ENCODE measurements around the gene MTHFD1L. TPM values are rescaled to one million over a fixed set of nuclear protein-coding genes. Genes with fewer than 3 reads are reported as not detected.
"Not testable (repeated sequence)": the region's sequence is repeated elsewhere in the genome, so short reads cannot be mapped to it uniquely, and the experiment has no call there.

The MTHFD1L gene
- total RNA-seq, 1 experiment from 2014 or later: 32.0 TPM

DNA sequence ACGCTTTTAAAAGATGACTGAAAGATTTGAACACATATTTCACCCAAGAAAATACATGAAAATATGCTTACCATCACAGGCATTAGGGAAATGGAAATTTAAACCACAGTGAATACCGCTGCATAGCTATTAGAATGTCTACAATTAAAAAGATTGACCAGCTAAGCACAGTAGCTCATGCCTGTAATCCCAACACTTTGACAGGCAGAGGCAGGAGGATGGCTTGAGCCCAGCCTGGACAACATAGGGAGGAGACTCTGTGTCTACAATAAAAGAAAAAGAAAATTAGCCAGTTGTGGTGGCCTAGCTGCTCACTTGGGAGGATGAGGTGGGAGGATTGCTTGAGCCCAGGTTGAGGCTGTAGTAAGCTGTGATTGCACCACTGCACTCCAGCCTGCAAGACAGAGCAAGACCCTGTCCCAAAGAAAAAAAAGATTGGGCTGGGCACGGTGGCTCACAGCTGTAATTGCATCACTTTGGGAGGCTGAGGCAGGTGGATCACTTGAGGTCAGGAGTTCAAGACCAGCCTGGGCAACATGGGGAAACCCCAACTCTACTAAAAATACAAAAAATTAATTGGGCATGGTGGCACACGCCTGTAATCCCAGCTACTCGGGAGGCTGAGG is 210.5 kb downstream of the MTHFD1L start:
- no peak for DNase-seq (ENCODE audit: low read depth, low spot score)
- in situ Hi-C loops (cut with HindIII; ENCODE audit: low pct_unique_long_range_greater_than_20kb, low sequenced_read_pairs): no loop called here

DNA sequence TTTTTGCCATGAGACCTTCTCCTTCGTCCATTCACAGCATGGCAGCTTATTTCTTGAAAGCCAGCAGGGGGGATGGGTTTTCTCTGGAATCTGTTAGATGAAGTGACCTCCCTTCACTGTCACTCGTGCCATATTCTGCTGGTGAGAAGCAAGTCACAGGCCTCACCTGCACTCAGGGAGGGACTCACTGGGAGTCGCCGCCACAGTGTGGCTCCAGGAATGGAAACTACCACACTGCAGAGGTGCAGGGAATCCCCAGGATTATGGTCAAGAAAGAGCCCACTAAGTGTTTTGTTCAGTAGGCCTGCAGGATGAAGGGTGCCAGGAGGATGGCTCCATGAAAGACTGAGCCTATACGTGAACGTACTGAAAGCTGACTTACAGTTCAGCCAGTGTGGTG is 213.2 kb downstream of the MTHFD1L start:
- DNase-seq (ENCODE audit: low read depth, low spot score): no peak
- in situ Hi-C loops (cut with HindIII; ENCODE audit: low pct_unique_long_range_greater_than_20kb, low sequenced_read_pairs): no loop called here

DNA sequence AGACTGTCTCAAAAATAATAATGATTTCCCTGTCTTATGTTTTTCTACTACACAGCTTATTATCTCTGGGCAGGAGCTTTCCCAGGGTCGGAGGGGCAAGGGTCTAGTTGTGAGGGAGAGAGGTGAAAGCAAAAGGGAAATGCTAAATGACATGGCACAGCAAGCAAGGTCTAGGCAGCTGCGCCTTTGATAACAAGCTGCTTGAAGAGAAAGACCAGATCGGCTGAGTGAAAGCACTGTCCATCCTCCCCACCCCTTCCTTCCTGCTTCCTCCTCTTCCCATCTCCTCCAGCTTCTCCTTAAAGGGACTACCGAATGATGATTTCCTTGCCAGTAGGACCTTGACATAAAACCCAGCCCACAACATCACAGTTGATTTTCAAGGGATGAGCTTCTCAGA is 216.2 kb downstream of the MTHFD1L start:
- no peak for DNase-seq (ENCODE audit: low read depth, low spot score)

DNA sequence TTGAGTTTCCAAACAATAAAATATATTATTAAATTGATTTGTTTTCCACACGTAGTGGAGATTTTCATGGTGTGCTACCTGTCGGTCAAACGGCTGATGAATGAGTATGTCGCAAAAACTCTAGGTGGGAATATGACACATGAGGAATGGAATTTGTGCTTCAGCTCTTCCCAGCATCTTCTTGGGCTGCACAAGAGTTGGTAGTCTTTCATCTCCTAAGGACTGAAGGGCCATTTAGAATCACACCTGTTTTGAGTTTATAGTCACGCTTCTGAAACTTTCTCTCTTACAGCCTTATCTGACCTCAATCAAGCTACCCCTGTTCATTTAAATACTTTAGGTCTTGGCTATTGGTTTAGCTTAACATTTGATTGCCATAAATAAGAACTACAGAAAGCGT is 216.6 kb downstream of the MTHFD1L start:
- in situ Hi-C loops (cut with HindIII; ENCODE audit: low pct_unique_long_range_greater_than_20kb, low sequenced_read_pairs): no loop called here
- DNase-seq (ENCODE audit: low read depth, low spot score): no peak

More for the DNA sequence above, 216.2 kb downstream of the MTHFD1L start:
- in situ Hi-C loops (cut with HindIII; ENCODE audit: low pct_unique_long_range_greater_than_20kb, low sequenced_read_pairs): no loop called here

DNA sequence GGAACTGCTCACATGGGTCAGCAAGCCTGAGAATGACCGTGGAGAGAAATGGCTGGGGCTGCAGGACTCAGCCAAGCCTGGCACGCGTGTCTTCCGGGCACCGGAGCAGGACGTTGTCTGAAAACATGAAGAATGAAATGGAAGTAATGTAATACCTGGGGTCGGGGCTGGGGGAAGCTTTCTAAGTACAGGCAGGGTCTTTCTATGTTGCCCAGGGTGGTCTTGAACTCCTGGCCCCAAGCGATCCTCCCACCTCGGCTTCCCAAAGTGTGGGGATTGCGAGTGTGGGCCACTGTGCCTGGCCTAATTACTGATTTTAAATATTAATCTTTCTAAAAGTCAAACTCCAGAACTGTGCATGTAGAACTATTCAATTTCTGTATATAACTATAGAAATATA is 218.8 kb downstream of the MTHFD1L start:
- no peak for DNase-seq (ENCODE audit: low read depth, low spot score)
- in situ Hi-C loops (cut with HindIII; ENCODE audit: low pct_unique_long_range_greater_than_20kb, low sequenced_read_pairs): no loop called here

DNA sequence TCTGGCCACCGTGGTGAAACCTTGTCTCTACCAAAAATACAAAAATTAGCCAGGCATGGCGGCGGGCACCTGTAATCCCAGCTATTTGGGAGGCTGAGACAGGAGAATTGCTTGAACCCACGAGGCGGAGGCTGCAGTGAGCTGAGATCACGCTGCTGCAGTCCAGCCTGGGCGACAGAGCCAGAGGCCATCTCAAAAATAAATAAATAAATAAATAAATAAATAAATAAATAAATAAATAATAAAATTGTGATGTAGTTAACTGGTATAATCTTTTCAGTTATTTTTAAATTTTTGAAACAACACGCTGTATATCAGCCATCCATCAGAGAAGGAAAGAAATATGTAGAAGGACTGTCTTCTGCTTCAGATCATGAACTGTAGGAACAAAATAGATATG is 221.6 kb downstream of the MTHFD1L start:
- in situ Hi-C loops (cut with HindIII; ENCODE audit: low pct_unique_long_range_greater_than_20kb, low sequenced_read_pairs); DNase-seq (ENCODE audit: low read depth, low spot score): not testable (repeated sequence)

DNA sequence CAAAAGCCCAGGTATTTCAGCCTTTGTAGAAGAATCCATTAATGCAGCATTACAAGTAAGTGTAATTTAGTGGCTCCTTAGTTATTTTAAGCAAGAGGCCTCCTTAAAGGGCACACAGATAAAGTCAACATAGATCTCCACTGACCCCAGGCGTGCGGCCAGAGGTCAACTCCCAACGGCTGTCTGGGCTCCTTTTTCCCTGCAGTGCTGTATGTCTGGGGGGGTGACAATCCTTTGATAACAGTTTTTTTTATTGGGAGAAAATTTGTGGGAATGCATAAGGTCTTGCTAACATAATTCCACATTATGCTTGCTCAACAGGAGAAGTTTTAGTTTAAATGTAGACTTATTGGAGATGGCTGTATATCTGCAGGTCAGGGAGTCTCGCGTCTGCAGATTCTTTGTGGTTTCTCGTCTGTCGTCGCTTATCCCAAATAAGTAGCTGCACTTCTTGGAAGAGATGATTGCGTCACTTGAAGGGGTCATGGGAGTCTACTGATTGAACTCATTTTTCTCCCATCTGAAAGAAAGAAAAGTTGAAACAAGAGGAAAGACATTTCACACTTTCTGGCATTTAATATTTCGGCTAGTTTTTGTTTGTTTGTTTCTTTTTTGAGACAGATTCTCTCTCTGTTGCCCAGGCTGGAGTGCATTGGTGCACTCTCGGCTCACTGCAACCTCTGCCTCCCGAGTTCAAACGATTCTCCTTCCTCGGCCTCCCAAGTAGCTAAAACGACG is 222.5 kb downstream of the MTHFD1L start:
- in situ Hi-C loops (cut with HindIII; ENCODE audit: low pct_unique_long_range_greater_than_20kb, low sequenced_read_pairs): no loop called here
- DNase-seq (ENCODE audit: low read depth, low spot score): no peak

DNA sequence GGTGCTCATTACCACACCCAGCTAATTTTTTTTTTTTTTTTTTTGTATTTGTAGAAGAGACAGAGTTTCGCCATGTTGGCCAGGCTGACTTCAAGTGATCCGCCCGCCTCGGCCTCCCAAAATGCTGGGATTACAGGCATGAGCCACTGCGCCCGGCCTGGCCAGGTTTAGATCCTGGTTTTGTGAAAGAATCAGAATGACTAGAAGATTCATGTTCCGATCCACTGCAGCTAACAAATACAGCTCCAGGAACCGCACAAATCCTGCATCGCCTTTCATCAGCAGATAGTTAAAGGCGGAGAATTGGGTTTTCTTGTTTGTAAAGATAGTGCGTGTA is 223.1 kb downstream of the MTHFD1L start:
- DNase-seq (ENCODE audit: low read depth, low spot score): no peak
- in situ Hi-C loops (cut with HindIII; ENCODE audit: low pct_unique_long_range_greater_than_20kb, low sequenced_read_pairs): no loop called here

DNA sequence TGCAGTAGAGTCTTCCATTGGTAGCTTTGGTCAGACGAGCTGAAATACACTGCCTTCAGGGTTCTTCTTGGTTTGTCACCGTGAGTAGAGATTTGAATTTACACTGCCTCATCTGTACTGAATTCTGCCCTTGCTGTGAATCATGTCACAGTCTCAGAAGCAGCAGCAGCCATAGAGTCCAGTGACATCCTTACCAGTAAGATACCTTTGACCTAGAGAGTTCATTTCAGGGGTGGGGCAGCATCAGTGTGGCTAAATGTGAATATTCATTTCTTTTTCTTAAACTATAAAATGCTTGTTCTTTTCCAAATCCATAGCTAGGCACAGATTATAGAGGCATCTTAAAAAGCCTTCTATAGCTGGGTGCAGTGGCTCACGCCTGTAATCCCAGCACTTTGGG is 223.5 kb downstream of the MTHFD1L start:
- in situ Hi-C loops (cut with HindIII; ENCODE audit: low pct_unique_long_range_greater_than_20kb, low sequenced_read_pairs): no loop called here
- DNase-seq (ENCODE audit: low read depth, low spot score): no peak

DNA sequence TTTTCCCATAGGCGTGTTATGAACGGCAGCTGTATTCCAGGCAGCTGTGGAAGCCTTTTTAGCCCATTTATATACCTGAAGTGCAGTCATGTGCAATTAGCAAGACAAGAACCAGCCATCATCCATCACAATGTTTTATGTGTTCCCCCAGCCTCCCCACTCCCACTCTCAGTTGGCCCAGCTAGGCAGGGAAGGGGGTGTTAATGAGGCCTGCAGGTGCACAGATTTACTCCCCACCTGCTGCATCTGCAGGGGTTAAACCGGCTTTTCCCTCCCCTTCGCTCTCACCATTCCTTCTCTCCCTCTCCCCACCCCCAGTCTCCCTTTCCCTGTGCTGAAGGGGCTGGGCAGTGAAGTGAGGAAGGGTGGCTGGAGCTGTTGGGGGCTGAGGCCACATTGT is 224.5 kb downstream of the MTHFD1L start:
- in situ Hi-C loops (cut with HindIII; ENCODE audit: low pct_unique_long_range_greater_than_20kb, low sequenced_read_pairs): no loop called here
- DNase-seq (ENCODE audit: low read depth, low spot score): no peak

DNA sequence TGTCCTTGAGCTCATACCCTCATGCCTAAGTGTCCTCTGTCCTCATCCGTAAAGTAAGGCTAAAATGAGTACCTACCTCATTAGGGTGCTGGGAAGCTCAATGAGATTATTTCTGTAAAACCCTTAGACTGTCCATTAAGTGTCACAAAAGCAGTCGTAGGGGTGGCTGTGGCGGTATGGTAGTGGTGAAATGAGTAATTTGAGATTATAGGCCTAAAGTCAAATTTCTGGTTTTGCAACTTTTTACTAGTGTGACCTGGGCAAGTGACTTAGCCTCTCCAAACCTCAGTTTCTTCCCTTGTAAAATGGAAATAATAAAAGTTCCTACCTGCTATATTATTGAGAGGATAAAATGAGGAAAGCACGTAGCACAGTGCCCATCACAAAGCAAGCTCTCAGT is 226.1 kb downstream of the MTHFD1L start:
- DNase-seq (ENCODE audit: low read depth, low spot score): no peak
- in situ Hi-C loops (cut with HindIII; ENCODE audit: low pct_unique_long_range_greater_than_20kb, low sequenced_read_pairs): no loop called here

DNA sequence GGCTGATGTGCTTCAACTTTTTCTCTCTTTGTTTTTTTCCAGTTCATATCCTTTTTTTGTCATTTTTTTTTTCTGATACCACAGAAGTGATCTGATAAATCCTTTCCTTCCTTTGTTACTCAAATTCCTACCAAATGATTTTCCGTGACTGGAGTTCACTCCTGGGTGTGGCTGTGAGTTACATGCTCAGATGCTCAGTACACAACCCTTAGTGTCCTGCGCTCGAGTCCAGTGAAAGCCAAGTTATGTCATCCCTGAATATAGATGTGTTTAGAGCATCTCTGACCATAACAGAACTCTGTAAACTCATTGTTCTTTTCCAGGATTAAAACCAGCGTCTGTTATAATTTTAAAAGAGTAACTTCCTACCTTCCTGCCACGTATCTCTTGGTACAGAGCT is 227.1 kb downstream of the MTHFD1L start:
- DNase-seq (ENCODE audit: low read depth, low spot score): no peak
- in situ Hi-C loops (cut with HindIII; ENCODE audit: low pct_unique_long_range_greater_than_20kb, low sequenced_read_pairs): no loop called here

DNA sequence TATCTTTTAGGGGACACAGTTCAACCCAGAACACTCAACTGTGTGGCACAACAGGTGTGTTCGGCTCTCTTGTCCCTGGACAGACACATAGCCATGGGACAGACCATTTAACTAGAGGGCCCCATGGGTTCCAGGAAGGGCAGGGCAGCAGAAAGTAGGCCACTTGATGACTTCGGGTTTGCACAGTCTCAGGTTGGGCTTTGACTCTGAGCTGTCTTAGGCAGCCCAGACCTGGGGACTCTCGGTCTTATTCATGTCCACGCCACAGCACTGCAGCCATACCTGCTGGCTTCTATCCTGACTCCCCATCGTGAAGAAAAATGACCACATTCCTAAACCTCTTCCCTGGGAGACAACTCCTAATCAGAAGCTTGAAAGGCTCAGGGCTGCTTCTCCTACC is 228.2 kb downstream of the MTHFD1L start:
- DNase-seq (ENCODE audit: low read depth, low spot score): no peak
- in situ Hi-C loops (cut with HindIII; ENCODE audit: low pct_unique_long_range_greater_than_20kb, low sequenced_read_pairs): no loop called here

DNA sequence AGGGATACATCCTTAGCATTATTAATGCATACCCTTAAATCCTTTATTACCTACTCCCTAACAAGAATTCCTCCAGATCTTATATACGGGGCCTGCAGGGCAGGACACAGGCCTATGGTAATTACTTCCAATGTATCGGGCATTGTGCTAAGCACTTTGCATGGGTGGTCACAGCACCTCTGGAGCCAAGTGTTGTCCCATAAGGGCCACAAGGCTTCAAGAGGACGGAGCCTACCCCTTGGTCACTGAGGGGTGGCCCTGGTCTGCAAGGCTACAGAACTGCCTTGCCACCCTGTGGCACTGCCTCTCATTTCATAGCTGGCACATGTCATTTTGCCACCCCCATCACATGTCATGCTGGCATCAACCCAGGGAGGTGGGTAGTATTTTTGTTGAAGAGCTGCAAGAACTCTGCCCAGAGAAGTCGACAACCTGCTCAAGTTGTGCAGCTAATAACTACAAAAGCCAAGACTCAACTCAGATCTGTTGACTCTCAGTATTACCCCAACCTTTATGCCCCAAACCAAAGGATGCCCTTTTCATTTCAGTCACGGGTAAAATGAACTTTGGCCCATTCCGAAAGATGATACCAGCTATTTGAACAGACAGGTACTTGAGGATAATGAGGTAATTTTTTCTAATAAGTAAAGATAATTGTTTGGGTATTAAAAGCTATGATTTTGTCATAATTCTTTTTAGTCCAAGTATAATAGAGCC is 230.2 kb downstream of the MTHFD1L start:
- in situ Hi-C loops (cut with HindIII; ENCODE audit: low pct_unique_long_range_greater_than_20kb, low sequenced_read_pairs): no loop called here
- no peak for DNase-seq (ENCODE audit: low read depth, low spot score)

DNA sequence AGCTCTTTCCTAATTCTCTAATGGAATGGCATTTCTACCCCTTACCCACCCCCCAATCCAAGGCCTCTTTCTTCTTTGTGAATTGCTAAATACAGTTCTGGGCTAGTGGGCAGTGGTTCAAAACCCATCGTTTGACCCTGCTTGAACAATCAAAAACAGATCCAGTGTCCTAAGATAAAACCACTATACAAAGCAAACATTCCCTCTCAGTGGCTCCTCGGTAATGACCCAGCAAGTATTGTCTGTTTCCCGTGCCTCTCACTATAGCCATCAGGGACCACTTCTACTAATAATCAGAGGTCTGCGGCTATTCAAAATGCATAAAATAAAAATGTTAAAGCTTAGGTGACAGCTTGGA is 230.7 kb downstream of the MTHFD1L start:
- DNase-seq (ENCODE audit: low read depth, low spot score): no peak
- in situ Hi-C loops (cut with HindIII; ENCODE audit: low pct_unique_long_range_greater_than_20kb, low sequenced_read_pairs): no loop called here

DNA sequence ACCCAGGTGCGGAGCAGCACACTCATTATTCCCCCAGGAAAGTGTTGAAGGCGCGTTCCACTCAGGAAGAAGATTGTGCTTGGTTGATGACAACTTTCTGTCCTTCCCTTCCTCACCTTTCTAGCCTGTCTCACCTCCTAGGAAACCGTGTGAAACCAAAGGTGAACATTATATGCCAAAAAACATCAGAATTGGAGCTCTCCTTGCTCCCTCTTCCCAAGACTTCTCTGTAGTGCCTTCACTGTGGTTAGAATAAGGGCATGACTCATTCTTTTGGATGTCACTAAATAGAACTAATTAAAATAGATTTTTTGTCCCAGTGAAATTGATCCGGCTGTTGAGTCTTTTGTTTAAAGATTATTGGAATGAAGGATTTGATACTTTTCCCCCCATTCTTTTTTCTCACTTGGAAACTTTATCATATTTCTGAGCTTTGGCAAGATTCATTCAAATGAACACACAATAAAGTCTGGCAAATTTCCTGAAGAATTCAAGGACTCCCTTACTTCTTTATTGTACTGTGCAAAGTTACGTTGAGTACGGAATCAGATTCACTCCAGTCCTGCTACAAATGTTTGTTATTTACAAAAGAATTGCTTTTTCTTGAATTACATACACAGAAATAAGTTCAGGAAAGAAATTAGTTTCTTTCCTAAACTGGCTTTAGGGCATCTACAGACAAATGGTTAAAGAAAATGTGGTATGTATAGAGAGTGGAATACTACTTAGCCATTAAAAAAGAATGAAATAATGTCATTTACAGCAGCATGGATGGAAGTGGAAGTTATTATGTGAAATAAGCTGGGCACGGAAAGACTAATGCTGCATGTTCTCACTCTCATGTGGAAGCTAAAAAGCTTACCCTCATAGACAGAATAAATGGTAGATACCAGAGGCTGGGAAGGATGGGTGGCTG is 231.4 kb downstream of the MTHFD1L start:
- DNase-seq (ENCODE audit: low read depth, low spot score): no peak
- in situ Hi-C loops (cut with HindIII; ENCODE audit: low pct_unique_long_range_greater_than_20kb, low sequenced_read_pairs): no loop called here

DNA sequence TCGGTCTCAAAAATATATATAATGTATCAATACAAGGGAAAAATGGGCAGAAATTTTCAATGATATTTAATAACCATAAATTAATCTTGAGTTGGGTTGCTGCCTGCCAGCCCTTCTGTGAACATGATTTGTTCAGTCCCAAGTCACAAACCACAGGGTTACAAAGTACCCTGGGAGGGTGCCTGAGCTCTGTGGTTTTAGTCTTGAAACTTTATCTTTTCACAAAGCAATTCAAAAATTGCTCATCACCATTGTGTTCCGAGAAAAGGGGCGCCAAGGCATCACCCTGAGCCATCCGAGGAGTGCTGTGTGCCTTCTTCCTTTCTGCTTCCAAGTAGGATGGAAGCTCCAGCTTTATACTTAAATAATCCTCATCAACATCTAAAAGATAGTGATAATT is 232.7 kb downstream of the MTHFD1L start:
- in situ Hi-C loops (cut with HindIII; ENCODE audit: low pct_unique_long_range_greater_than_20kb, low sequenced_read_pairs): no loop called here
- no peak for DNase-seq (ENCODE audit: low read depth, low spot score)

DNA sequence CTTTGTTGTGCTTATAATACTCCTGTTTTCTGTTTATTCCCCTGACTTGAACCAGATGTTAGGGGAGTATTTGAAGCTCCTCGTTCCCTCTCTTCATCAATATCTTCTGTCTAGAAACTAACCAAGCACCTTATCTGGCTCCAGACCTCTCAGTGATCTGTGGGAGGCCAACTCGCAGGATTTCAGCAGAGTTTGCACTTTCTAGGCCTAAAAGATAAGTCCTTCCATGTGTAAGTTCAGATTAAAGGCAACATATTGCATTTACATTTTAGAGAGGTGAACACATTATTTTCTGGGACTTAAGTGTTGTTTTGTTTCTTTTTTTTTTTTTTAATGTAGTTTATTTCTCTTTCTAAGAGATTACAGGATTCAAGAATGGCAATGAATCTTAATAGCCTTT is 234.8 kb downstream of the MTHFD1L start:
- DNase-seq (ENCODE audit: low read depth, low spot score): no peak
- in situ Hi-C loops (cut with HindIII; ENCODE audit: low pct_unique_long_range_greater_than_20kb, low sequenced_read_pairs): no loop called here
